Urothelium cell line (cell line): ENCODE measurements around the gene CPEB3.
"Not testable (repeated sequence)": the region's sequence is repeated elsewhere in the genome, so short reads cannot be mapped to it uniquely, and the experiment has no call there.

Experiments used
- DNase-seq: peaks from one replicate; pipeline ENCODE4 v3.0.0; 2011; ENCODE audit warnings: low spot score, mixed read lengths
- FAIRE-seq: peaks from 2 replicates; lab custom pipeline; 2011; peaks lifted over from hg19 to GRCh38; lab: Jason Lieb, UNC

CPEB3 gene

GRCh38 chr10:92052741-92053140, 238.1 kb downstream of the CPEB3 start:
- FAIRE-seq, result peak; percentile 46
- DNase-seq, result no peak

GRCh38 chr10:92052088-92052487, 238.8 kb downstream of the CPEB3 start:
- DNase-seq (no peak), FAIRE-seq (no peak)

- FAIRE-seq, result no peak
- no peak for DNase-seq
These were observed 243.7 kb downstream of the CPEB3 start for GRCh38 chr10:92047215-92047614.

GRCh38 chr10:92045641-92046106, 245.2 kb downstream of the CPEB3 start:
- no peak for DNase-seq
- FAIRE-seq, result no peak

GRCh38 chr10:92042541-92042940, 248.3 kb downstream of the CPEB3 start:
- DNase-seq (no peak), FAIRE-seq (no peak)

GRCh38 chr10:92038949-92039348, 251.9 kb downstream of the CPEB3 start:
- FAIRE-seq (no peak), DNase-seq (no peak)

GRCh38 chr10:92033070-92033469, 257.8 kb downstream of the CPEB3 start:
- not testable (repeated sequence) for FAIRE-seq, DNase-seq

GRCh38 chr10:92031580-92031979, 259.3 kb downstream of the CPEB3 start:
- no peak for DNase-seq
- no peak for FAIRE-seq

- DNase-seq, result no peak
- no peak for FAIRE-seq
These were observed 263.7 kb downstream of the CPEB3 start for GRCh38 chr10:92027141-92027540.

- not testable (repeated sequence) for DNase-seq, FAIRE-seq
These were observed 265.5 kb downstream of the CPEB3 start for GRCh38 chr10:92025340-92025739.

GRCh38 chr10:92024700-92025099, 266.2 kb downstream of the CPEB3 start:
- FAIRE-seq, result no peak
- DNase-seq, result no peak

GRCh38 chr10:92014620-92015019, 276.3 kb downstream of the CPEB3 start:
- FAIRE-seq, result no peak
- no peak for DNase-seq

- no peak for FAIRE-seq
- DNase-seq, result peak; percentile 57
These were observed 279.2 kb downstream of the CPEB3 start for GRCh38 chr10:92011560-92012214.

GRCh38 chr10:92010047-92010735, 280.7 kb downstream of the CPEB3 start:
- FAIRE-seq, result no peak
- no peak for DNase-seq

- FAIRE-seq (no peak), DNase-seq (no peak)
These were observed 281.4 kb downstream of the CPEB3 start for GRCh38 chr10:92009445-92009844.

- FAIRE-seq, result no peak
- no peak for DNase-seq
These were observed 284.9 kb downstream of the CPEB3 start for GRCh38 chr10:92005978-92006377.

- no peak for DNase-seq
- FAIRE-seq, result no peak
These were observed 287.6 kb downstream of the CPEB3 start for GRCh38 chr10:92003258-92003657.

GRCh38 chr10:92001995-92002394, 288.9 kb downstream of the CPEB3 start:
- no peak for FAIRE-seq
- no peak for DNase-seq

GRCh38 chr10:92001581-92001980, 289.3 kb downstream of the CPEB3 start:
- FAIRE-seq (no peak), DNase-seq (no peak)
